ENCODE data around the gene TXNIP.

- TF ChIP-seq CTCF (IDR thresholded peaks at IDR 0.05) (no peak), POLR2AphosphoS5 (IDR thresholded peaks at IDR 0.05) (no peak), POLR2A (IDR thresholded peaks at IDR 0.05) (no peak)
These were observed 20.5 kb upstream of the TXNIP start for GRCh38 chr1:146016891-146017290.

Measured in breast epithelium (tissue), 3 donors.